Measurements from ENCODE around the gene EVC2. TPM values are rescaled to one million over a fixed set of nuclear protein-coding genes. Genes with fewer than 3 reads are reported as not detected.
"Not testable (repeated sequence)": the region's sequence is repeated elsewhere in the genome, so short reads cannot be mapped to it uniquely, and the experiment has no call there.

EVC2 gene
- total and polyA plus RNA-seq, 4 experiments from 2014 or later, result 0.31 to 3.3 (median 2.0) TPM

GRCh38 chr4:5738061-5738460 lies 29.7 kb upstream of the EVC2 start:
- DNase-seq, result no peak
- Mint-ChIP-seq H3K4me1 (no peaks in the 10 kb centered on the region), H3K4me3 (no peak overlapping the region), H3K27me3 (peaks cover 0 to 1% of the 10 kb centered on the region in 2 donors), H3K9me3 (peaks cover 0 to 4% (median 0%) of the 10 kb centered on the region in 8 donors), H3K27ac (no peak overlapping the region), H3K36me3 (no peaks in the 10 kb centered on the region)
- intact Hi-C loops (cut with micrococcal nuclease), result no loop called here
- Histone ChIP-seq H3K27ac (ENCODE audit: low read depth, low read length) (no peak overlapping the region), H3K4me1 (ENCODE audit: insufficient read depth, low read length) (no peaks in the 10 kb centered on the region), H3K36me3 (ENCODE audit: insufficient read depth, low read length) (no peaks in the 10 kb centered on the region), H3K27me3 (ENCODE audit: insufficient read depth, low read length) (no peaks in the 10 kb centered on the region), H3K4me3 (ENCODE audit: low read length in 2 of 2) (no peak overlapping the region), H3K9me3 (ENCODE audit: control insufficient read depth in 1 of 2, low read length in 2 of 2) (no peaks in the 10 kb centered on the region)
- ChIA-PET CTCF (ENCODE audit: partially characterized antibody) (no interaction called here), POLR2A (ENCODE audit: partially characterized antibody) (no interaction called here)

- ChIA-PET POLR2A (ENCODE audit: partially characterized antibody) (no interaction called here), CTCF (ENCODE audit: partially characterized antibody) (no interaction called here)
- H3K36me3 Mint-ChIP-seq, result no peaks in the 10 kb centered on the region
- intact Hi-C loops (cut with micrococcal nuclease), result no loop called here
- no peak overlapping the region for H3K27ac ChIP-seq (ENCODE audit: low read depth, low read length)
- no peak overlapping the region for H3K4me3 ChIP-seq (ENCODE audit: low read length in 2 of 2)
- no peak overlapping the region for H3K27ac Mint-ChIP-seq
- H3K27me3 Mint-ChIP-seq, result peaks cover 0 to 2% of the 10 kb centered on the region in 2 donors
- H3K9me3 ChIP-seq (ENCODE audit: control insufficient read depth in 1 of 2, low read length in 2 of 2), result no peaks in the 10 kb centered on the region
- no peaks in the 10 kb centered on the region for H3K27me3 ChIP-seq (ENCODE audit: insufficient read depth, low read length)
- peaks cover 0 to 4% (median 0%) of the 10 kb centered on the region in 8 donors for H3K9me3 Mint-ChIP-seq
- no peaks in the 10 kb centered on the region for H3K4me1 ChIP-seq (ENCODE audit: insufficient read depth, low read length)
- no peaks in the 10 kb centered on the region for H3K4me1 Mint-ChIP-seq
- no peaks in the 10 kb centered on the region for H3K36me3 ChIP-seq (ENCODE audit: insufficient read depth, low read length)
- H3K4me3 Mint-ChIP-seq, result no peak overlapping the region
- no peak for DNase-seq
Observed at GRCh38 chr4:5735463-5735862, 27.1 kb upstream of the EVC2 start.

GRCh38 chr4:5734853-5735252 lies 26.5 kb upstream of the EVC2 start:
- ChIA-PET POLR2A (ENCODE audit: partially characterized antibody) (no interaction called here), CTCF (ENCODE audit: partially characterized antibody) (no interaction called here)
- Mint-ChIP-seq H3K4me1 (no peaks in the 10 kb centered on the region), H3K27me3 (peaks cover 0 to 2% of the 10 kb centered on the region in 2 donors), H3K4me3 (no peak overlapping the region), H3K9me3 (peaks cover 0 to 4% (median 0%) of the 10 kb centered on the region in 8 donors), H3K36me3 (no peaks in the 10 kb centered on the region), H3K27ac (no peak overlapping the region)
- H3K4me1 ChIP-seq (ENCODE audit: insufficient read depth, low read length), result no peaks in the 10 kb centered on the region
- no peak for DNase-seq
- H3K36me3 ChIP-seq (ENCODE audit: insufficient read depth, low read length), result no peaks in the 10 kb centered on the region
- no peak overlapping the region for H3K4me3 ChIP-seq (ENCODE audit: low read length in 2 of 2)
- no peak overlapping the region for H3K27ac ChIP-seq (ENCODE audit: low read depth, low read length)
- no peaks in the 10 kb centered on the region for H3K9me3 ChIP-seq (ENCODE audit: control insufficient read depth in 1 of 2, low read length in 2 of 2)
- H3K27me3 ChIP-seq (ENCODE audit: insufficient read depth, low read length), result no peaks in the 10 kb centered on the region
- intact Hi-C loops (cut with micrococcal nuclease), result no loop called here

- no peaks in the 10 kb centered on the region for H3K9me3 ChIP-seq (ENCODE audit: control insufficient read depth in 1 of 2, low read length in 2 of 2)
- H3K4me1 ChIP-seq (ENCODE audit: insufficient read depth, low read length), result no peaks in the 10 kb centered on the region
- DNase-seq, result no peak
- CTCF ChIA-PET (ENCODE audit: partially characterized antibody), result no interaction called here
- peaks cover 0 to 6% (median 1%) of the 10 kb centered on the region in 8 donors for H3K9me3 Mint-ChIP-seq
- H3K27me3 ChIP-seq (ENCODE audit: insufficient read depth, low read length), result no peaks in the 10 kb centered on the region
- peaks cover 0 to 2% of the 10 kb centered on the region in 2 donors for H3K27me3 Mint-ChIP-seq
- H3K36me3 ChIP-seq (ENCODE audit: insufficient read depth, low read length), result no peaks in the 10 kb centered on the region
- H3K4me3 Mint-ChIP-seq, result no peak overlapping the region
- no peaks in the 10 kb centered on the region for H3K36me3 Mint-ChIP-seq
- H3K27ac ChIP-seq (ENCODE audit: low read depth, low read length), result no peak overlapping the region
- H3K4me3 ChIP-seq (ENCODE audit: low read length in 2 of 2), result no peak overlapping the region
- intact Hi-C loops (cut with micrococcal nuclease), result no loop called here
- POLR2A ChIA-PET (ENCODE audit: partially characterized antibody), result no interaction called here
- no peaks in the 10 kb centered on the region for H3K4me1 Mint-ChIP-seq
- H3K27ac Mint-ChIP-seq, result no peak overlapping the region
Observed at GRCh38 chr4:5732158-5732557, 23.8 kb upstream of the EVC2 start.

GRCh38 chr4:5730993-5731990 lies 22.9 kb upstream of the EVC2 start:
- DNase-seq, result no peak
- CTCF ChIA-PET (ENCODE audit: partially characterized antibody), result no interaction called here

GRCh38 chr4:5730436-5730835 lies 22.1 kb upstream of the EVC2 start:
- Mint-ChIP-seq H3K9me3 (peaks cover 0 to 6% (median 1%) of the 10 kb centered on the region in 8 donors), H3K27ac (no peak overlapping the region), H3K27me3 (peaks cover 0 to 2% of the 10 kb centered on the region in 2 donors), H3K36me3 (no peaks in the 10 kb centered on the region), H3K4me1 (no peaks in the 10 kb centered on the region), H3K4me3 (no peak overlapping the region)
- ChIA-PET CTCF (ENCODE audit: partially characterized antibody) (no interaction called here), POLR2A (ENCODE audit: partially characterized antibody) (no interaction called here)
- no peak for DNase-seq
- Histone ChIP-seq H3K4me3 (ENCODE audit: low read length in 2 of 2) (no peak overlapping the region), H3K4me1 (ENCODE audit: insufficient read depth, low read length) (no peaks in the 10 kb centered on the region), H3K36me3 (ENCODE audit: insufficient read depth, low read length) (no peaks in the 10 kb centered on the region), H3K27me3 (ENCODE audit: insufficient read depth, low read length) (no peaks in the 10 kb centered on the region), H3K9me3 (ENCODE audit: control insufficient read depth in 1 of 2, low read length in 2 of 2) (no peaks in the 10 kb centered on the region), H3K27ac (ENCODE audit: low read depth, low read length) (no peak overlapping the region)
- intact Hi-C loops (cut with micrococcal nuclease), result no loop called here

More at GRCh38 chr4:5730993-5731990, 22.9 kb upstream of the EVC2 start:
- peaks cover 0 to 6% (median 1%) of the 10 kb centered on the region in 8 donors for H3K9me3 Mint-ChIP-seq
- no peaks in the 10 kb centered on the region for H3K27me3 ChIP-seq (ENCODE audit: insufficient read depth, low read length)
- no peak overlapping the region for H3K4me3 Mint-ChIP-seq
- no peaks in the 10 kb centered on the region for H3K4me1 ChIP-seq (ENCODE audit: insufficient read depth, low read length)
- H3K4me1 Mint-ChIP-seq, result no peaks in the 10 kb centered on the region
- H3K27ac Mint-ChIP-seq, result no peak overlapping the region
- peaks cover 0 to 2% of the 10 kb centered on the region in 2 donors for H3K27me3 Mint-ChIP-seq
- no peaks in the 10 kb centered on the region for H3K36me3 Mint-ChIP-seq
- intact Hi-C loops (cut with micrococcal nuclease), result no loop called here
- no peak overlapping the region for H3K4me3 ChIP-seq (ENCODE audit: low read length in 2 of 2)
- H3K27ac ChIP-seq (ENCODE audit: low read depth, low read length), result no peak overlapping the region
- no peaks in the 10 kb centered on the region for H3K36me3 ChIP-seq (ENCODE audit: insufficient read depth, low read length)
- POLR2A ChIA-PET (ENCODE audit: partially characterized antibody), result no interaction called here
- H3K9me3 ChIP-seq (ENCODE audit: control insufficient read depth in 1 of 2, low read length in 2 of 2), result no peaks in the 10 kb centered on the region

- CTCF ChIA-PET (ENCODE audit: partially characterized antibody), result not testable (repeated sequence)
Observed at GRCh38 chr4:5728412-5728811, 20.1 kb upstream of the EVC2 start.

More at GRCh38 chr4:5728412-5728811, 20.1 kb upstream of the EVC2 start:
- H3K27ac ChIP-seq (ENCODE audit: low read depth, low read length); H3K27me3 ChIP-seq (ENCODE audit: insufficient read depth, low read length); H3K27ac Mint-ChIP-seq; H3K4me3 ChIP-seq (ENCODE audit: low read length in 2 of 2); H3K36me3 Mint-ChIP-seq; H3K4me1 Mint-ChIP-seq; H3K36me3 ChIP-seq (ENCODE audit: insufficient read depth, low read length); DNase-seq; H3K9me3 ChIP-seq (ENCODE audit: control insufficient read depth in 1 of 2, low read length in 2 of 2); POLR2A ChIA-PET (ENCODE audit: partially characterized antibody); H3K4me1 ChIP-seq (ENCODE audit: insufficient read depth, low read length); H3K4me3 Mint-ChIP-seq; H3K9me3 Mint-ChIP-seq; H3K27me3 Mint-ChIP-seq; intact Hi-C loops (cut with micrococcal nuclease): not testable (repeated sequence)

Measured in CD4-positive, alpha-beta memory T cell (primary cell).